Measurements from ENCODE around the gene PRKAA1.
A peak's percentile ranks its signal among the peaks of the same experiment; 100 is the strongest.

The PRKAA1 gene
- total RNA-seq = 113 to 158 reads per million in 2 donors

GRCh38 chr5:40798012-40798800 lies at the start of gene PRKAA1:
Gene PRKAA1 (minus strand): TSS chr5:40798374. CDS start chr5:40798189, 185 bp downstream.
- DNase-seq = peak; percentile 86

- DNase-seq = no peak
These were observed 49.4 kb upstream of the PRKAA1 start for GRCh38 chr5:40847525-40847924.

GRCh38 chr5:40846371-40846770 lies 48.2 kb upstream of the PRKAA1 start:
- DNase-seq = no peak

GRCh38 chr5:40844565-40844964 lies 46.4 kb upstream of the PRKAA1 start:
- no peak for DNase-seq

GRCh38 chr5:40842351-40842750 lies 44.2 kb upstream of the PRKAA1 start:
- no peak for DNase-seq

- DNase-seq = no peak
These were observed 43.1 kb upstream of the PRKAA1 start, which contains the start of gene CARD6 for GRCh38 chr5:40841068-40841805. Gene CARD6 (plus strand): TSS chr5:40841367. CDS start chr5:40841383, 16 bp downstream.

- no peak for DNase-seq
These were observed 39.9 kb upstream of the PRKAA1 start for GRCh38 chr5:40838086-40838485.

GRCh38 chr5:40834849-40835787 lies 36.9 kb upstream of the PRKAA1 start, which contains the start of gene RPL37:
Gene RPL37 (minus strand): TSS chr5:40835222. CDS start chr5:40835185, 37 bp downstream.
- peak; percentile 77 for DNase-seq

GRCh38 chr5:40834391-40834848 lies 36.2 kb upstream of the PRKAA1 start:
- peak; percentile 50 for DNase-seq

GRCh38 chr5:40833712-40834229 lies 35.6 kb upstream of the PRKAA1 start:
- no peak for DNase-seq

GRCh38 chr5:40832345-40832744 lies 34.2 kb upstream of the PRKAA1 start:
- no peak for DNase-seq

GRCh38 chr5:40831346-40832210 lies 33.4 kb upstream of the PRKAA1 start:
- no peak for DNase-seq

GRCh38 chr5:40829748-40830533 lies 31.8 kb upstream of the PRKAA1 start:
- DNase-seq = no peak

GRCh38 chr5:40828690-40829661 lies 30.8 kb upstream of the PRKAA1 start:
- no peak for DNase-seq

GRCh38 chr5:40828021-40828631 lies 30.0 kb upstream of the PRKAA1 start:
- no peak for DNase-seq

GRCh38 chr5:40827188-40827977 lies 29.2 kb upstream of the PRKAA1 start:
- DNase-seq = no peak

GRCh38 chr5:40826489-40827187 lies 28.5 kb upstream of the PRKAA1 start:
- no peak for DNase-seq

Measured in T-helper 9 cell (primary cell).